ENCODE measurements around the gene PLIN3. TPM values are rescaled to one million over a fixed set of nuclear protein-coding genes. Genes with fewer than 3 reads are reported as not detected.
"Not testable (repeated sequence)": the region's sequence is repeated elsewhere in the genome, so short reads cannot be mapped to it uniquely, and the experiment has no call there.

Gene PLIN3
- total RNA-seq, 1 donor from 2014 or later = 34.0 TPM

GRCh38 chr19:4856468-4856867 is 11.0 kb downstream of the PLIN3 start:
- ATAC-seq; intact Hi-C loops (cut with DNase I): not testable (repeated sequence)

GRCh38 chr19:4853506-4853905 is 14.0 kb downstream of the PLIN3 start:
- intact Hi-C loops (cut with DNase I); ATAC-seq; DNase-seq (ENCODE audit: missing footprints): not testable (repeated sequence)

More at GRCh38 chr19:4856468-4856867, 11.0 kb downstream of the PLIN3 start:
- DNase-seq (ENCODE audit: missing footprints) = not testable (repeated sequence)

- DNase-seq (ENCODE audit: missing footprints) = no peak
- ATAC-seq = no peak
These were observed 15.0 kb downstream of the PLIN3 start for GRCh38 chr19:4852484-4852883.

GRCh38 chr19:4851551-4852290 is 15.7 kb downstream of the PLIN3 start:
- ATAC-seq (peak; percentile 79), DNase-seq (ENCODE audit: missing footprints) (peak; percentile 87)
- intact Hi-C loops (cut with DNase I) = loop anchor here (1.0 kb wide), 1 partner anchor 42 kb away; no protein-coding TSS in a partner anchor

More at GRCh38 chr19:4852484-4852883, 15.0 kb downstream of the PLIN3 start:
- intact Hi-C loops (cut with DNase I) = no loop called here

- ATAC-seq = no peak
- intact Hi-C loops (cut with DNase I) = no loop called here
- no peak for DNase-seq (ENCODE audit: missing footprints)
These were observed 18.4 kb downstream of the PLIN3 start for GRCh38 chr19:4849019-4849418.

- intact Hi-C loops (cut with DNase I) = no loop called here
- no peak for DNase-seq (ENCODE audit: missing footprints)
- ATAC-seq = no peak
These were observed 20.1 kb downstream of the PLIN3 start for GRCh38 chr19:4847190-4847973.

GRCh38 chr19:4845975-4846374 is 21.5 kb downstream of the PLIN3 start:
- DNase-seq (ENCODE audit: missing footprints); intact Hi-C loops (cut with DNase I); ATAC-seq: not testable (repeated sequence)

GRCh38 chr19:4844348-4845179 is 22.9 kb downstream of the PLIN3 start:
- DNase-seq (ENCODE audit: missing footprints) = peak; percentile 75
- peak; percentile 75 for ATAC-seq
- intact Hi-C loops (cut with DNase I) = no loop called here

GRCh38 chr19:4843647-4843965 is 23.9 kb downstream of the PLIN3 start:
- intact Hi-C loops (cut with DNase I) = no loop called here
- no peak for DNase-seq (ENCODE audit: missing footprints)
- ATAC-seq = no peak

- DNase-seq (ENCODE audit: missing footprints) (no peak), ATAC-seq (no peak)
- intact Hi-C loops (cut with DNase I) = no loop called here
These were observed 28.3 kb downstream of the PLIN3 start for GRCh38 chr19:4839192-4839591.

- DNase-seq (ENCODE audit: missing footprints) (no peak), ATAC-seq (no peak)
- intact Hi-C loops (cut with DNase I) = no loop called here
These were observed 34.7 kb downstream of the PLIN3 start for GRCh38 chr19:4832776-4833175.

- peak; percentile 64 for DNase-seq (ENCODE audit: missing footprints)
- ATAC-seq; intact Hi-C loops (cut with DNase I): not testable (repeated sequence)
These were observed 35.5 kb downstream of the PLIN3 start for GRCh38 chr19:4831979-4832340.

- DNase-seq (ENCODE audit: missing footprints) (peak; percentile 91), ATAC-seq (peak; percentile 97)
- intact Hi-C loops (cut with DNase I) = no loop called here
These were observed 36.0 kb downstream of the PLIN3 start, which contains the start of gene TICAM1 for GRCh38 chr19:4831304-4831978. TSS of gene TICAM1 (minus strand) at chr19:4831712. CDS start at chr19:4818377, 13,335 bp downstream.

- intact Hi-C loops (cut with DNase I) = no loop called here
- ATAC-seq = peak; percentile 11
- no peak for DNase-seq (ENCODE audit: missing footprints)
These were observed 36.6 kb downstream of the PLIN3 start for GRCh38 chr19:4830768-4831265.

- intact Hi-C loops (cut with DNase I) = no loop called here
- DNase-seq (ENCODE audit: missing footprints) (peak; percentile 5), ATAC-seq (no peak)
These were observed 37.1 kb downstream of the PLIN3 start for GRCh38 chr19:4830332-4830731.

- DNase-seq (ENCODE audit: missing footprints) = peak; percentile 65
These were observed 38.3 kb downstream of the PLIN3 start for GRCh38 chr19:4829001-4829712.

GRCh38 chr19:4823577-4823976 is 43.9 kb downstream of the PLIN3 start:
- ATAC-seq = no peak
- intact Hi-C loops (cut with DNase I) = no loop called here
- peak; percentile 0 for DNase-seq (ENCODE audit: missing footprints)

More at GRCh38 chr19:4829001-4829712, 38.3 kb downstream of the PLIN3 start:
- intact Hi-C loops (cut with DNase I) = no loop called here
- ATAC-seq = no peak

- ATAC-seq; intact Hi-C loops (cut with DNase I); DNase-seq (ENCODE audit: missing footprints): not testable (repeated sequence)
These were observed 45.1 kb downstream of the PLIN3 start for GRCh38 chr19:4822354-4822753.
